IMR-90 (cell line): Measurements from ENCODE around the gene MAP1LC3A. TPM values are rescaled to one million over a fixed set of nuclear protein-coding genes. Genes with fewer than 3 reads are reported as not detected.

Experiments used
- ATAC-seq: fragments of 200-7000 bp; cut with Tn5 transposase; 2 replicates; pipeline ENCODE4 v1.9.1; 2020; ENCODE audit warnings: low read depth, mild to moderate bottlenecking, moderate library complexity
- BruUV-seq: library from RNA; stranded (reverse); fragments of 400-500 nt; replicated peaks from 2 replicates; lab custom pipeline; 2021; lab: Mats Ljungman, UMichigan
- CTCF ChIA-PET: fragments of 300-600 bp; formaldehyde crosslinking; extraction: SDS; loops from one replicate; lab custom pipeline; 2021; ENCODE audit warnings: antibody characterized with exemption; lab: Yijun Ruan, JAX
- POLR2A ChIA-PET: fragments of 300-600 bp; sonication (Branson Sonifier 250); formaldehyde crosslinking; loops from one replicate; lab custom pipeline; 2022; ENCODE audit warnings: antibody characterized with exemption; ENCODE audit not compliant: unreplicated experiment; lab: Charles Lee
- DNase-seq: peaks from one replicate; pipeline ENCODE4 v3.0.0; 2013
- H2AFZ ChIP-seq: replicated peaks from 2 replicates; pipeline ENCODE3; 2013; ENCODE audit warnings: low read length, mild to moderate bottlenecking; ENCODE audit not compliant: poor library complexity
- H2AK5ac ChIP-seq: 2 replicates; pipeline ENCODE4 v1.6.1; 2013; ENCODE audit warnings: low read depth, low read length, inconsistent platforms
- H2AK9ac ChIP-seq: replicated peaks from 2 replicates; pipeline ENCODE3; 2013; ENCODE audit warnings: mild to moderate bottlenecking, low read depth, low read length, moderate library complexity; ENCODE audit not compliant: poor library complexity
- H2BK120ac ChIP-seq: 2 replicates; pipeline ENCODE4 v1.6.1; 2013; ENCODE audit warnings: low read depth, low read length, inconsistent platforms
- H2BK15ac ChIP-seq: 3 replicates; pipeline ENCODE4 v1.6.1; 2013; ENCODE audit warnings: low read depth, low read length, inconsistent platforms
- H2BK20ac ChIP-seq: 2 replicates; pipeline ENCODE4 v1.6.1; 2013; ENCODE audit warnings: low read depth, mild to moderate bottlenecking, inconsistent platforms, low read length, moderate library complexity
- H2BK5ac ChIP-seq: 2 replicates; pipeline ENCODE4 v1.6.1; 2013; ENCODE audit warnings: mild to moderate bottlenecking, low read depth, low read length, inconsistent platforms; ENCODE audit not compliant: poor library complexity, severe bottlenecking
- H3K14ac ChIP-seq: replicated peaks from 2 replicates; pipeline ENCODE4 v1.6.1; 2013; ENCODE audit warnings: low read depth, low read length, inconsistent platforms
- H3K18ac ChIP-seq: 2 replicates; pipeline ENCODE4 v1.6.1; 2013; ENCODE audit warnings: low read depth, low read length, control low read depth
- H3K23ac ChIP-seq: 2 replicates; pipeline ENCODE4 v1.6.1; 2013; ENCODE audit warnings: low read depth, low read length, inconsistent platforms
- H3K27ac ChIP-seq: 2 replicates; pipeline ENCODE4 v1.5.1; 2013; ENCODE audit warnings: mild to moderate bottlenecking, control low read depth, low read length; ENCODE audit not compliant: insufficient read depth
- H3K27me3 ChIP-seq: 2 replicates; pipeline ENCODE4 v1.6.1; 2013; ENCODE audit warnings: low read length; ENCODE audit not compliant: control insufficient read depth, insufficient read depth
- H3K36me3 ChIP-seq: 2 replicates; pipeline ENCODE4 v1.6.1; 2013; ENCODE audit warnings: low read length, mixed read lengths; ENCODE audit not compliant: control insufficient read depth, insufficient read depth
- H3K4ac ChIP-seq: 2 replicates; pipeline ENCODE4 v1.6.1; 2013; ENCODE audit warnings: low read depth, low read length, inconsistent platforms
- H3K4me1 ChIP-seq: 2 replicates; pipeline ENCODE4 v1.6.1; 2013; ENCODE audit warnings: low read length, mixed read lengths; ENCODE audit not compliant: control insufficient read depth, insufficient read depth
- H3K4me2 ChIP-seq: 2 replicates; pipeline ENCODE4 v1.6.1; 2013; ENCODE audit warnings: low read depth, mild to moderate bottlenecking, control low read depth, low read length, moderate library complexity
- H3K4me3 ChIP-seq: 2 replicates; pipeline ENCODE4 v1.5.1; 2013; ENCODE audit warnings: low read depth, mild to moderate bottlenecking, control low read depth, low read length, moderate library complexity; ENCODE audit not compliant: insufficient read depth
- H3K56ac ChIP-seq: 2 replicates; pipeline ENCODE4 v1.6.1; 2013; ENCODE audit warnings: low read length, inconsistent platforms; ENCODE audit not compliant: insufficient read depth; ENCODE audit errors: extremely low read depth
- H3K79me1 ChIP-seq, 2 experiments: 2 replicates each; pipeline ENCODE4 v1.6.1; 2013; ENCODE audit warnings: low read length in 2 of 2, inconsistent platforms in 1 of 2, low read depth in 1 of 2
- H3K9ac ChIP-seq: 2 replicates; pipeline ENCODE4 v1.6.1; 2013; ENCODE audit warnings: low read depth, low read length, control low read depth
- H3K9me1 ChIP-seq: 2 replicates; pipeline ENCODE4 v1.6.1; 2013; ENCODE audit warnings: low read length, inconsistent platforms; ENCODE audit not compliant: insufficient read depth
- H3K9me3 ChIP-seq: 2 replicates; pipeline ENCODE4 v1.6.1; 2013; ENCODE audit warnings: low read length; ENCODE audit not compliant: control insufficient read depth, insufficient read depth
- H4K20me1 ChIP-seq: 2 replicates; pipeline ENCODE4 v1.6.1; 2013; ENCODE audit warnings: low read length, inconsistent platforms; ENCODE audit not compliant: insufficient read depth
- H4K5ac ChIP-seq: 2 replicates; pipeline ENCODE4 v1.6.1; 2013; ENCODE audit warnings: mild to moderate bottlenecking, low read depth, low read length, control low read depth
- H4K8ac ChIP-seq, 2 experiments: 2 replicates each; pipeline ENCODE4 v1.6.1; 2013; ENCODE audit warnings: low read depth in 2 of 2, low read length in 2 of 2, control low read depth in 1 of 2, inconsistent platforms in 1 of 2
- H4K91ac ChIP-seq: 2 replicates; pipeline ENCODE4 v1.6.1; 2013; ENCODE audit warnings: low read depth, low read length, inconsistent platforms; ENCODE audit not compliant: insufficient read depth
- BHLHE40 ChIP-seq: fragments of 150-350 bp; IDR thresholded peaks from 2 replicates; pipeline ENCODE4 v1.6.1; 2016; ENCODE audit warnings: mild to moderate bottlenecking, low read depth, low read length
- CEBPB ChIP-seq: IDR thresholded peaks from 2 replicates; pipeline ENCODE4 v1.6.1; 2012; ENCODE audit warnings: low read depth, low read length, improper control_type of control experiment
- CHD1 ChIP-seq: IDR thresholded peaks from 2 replicates; pipeline ENCODE4 v1.6.1; 2012; ENCODE audit warnings: low read depth, low read length, improper control_type of control experiment
- CTCF ChIP-seq: conservative IDR thresholded peaks from 2 replicates; pipeline ENCODE4 v1.5.1; 2012; ENCODE audit warnings: mild to moderate bottlenecking, low read depth, low read length, improper control_type of control experiment
- ELK1 ChIP-seq: fragments of 150-350 bp; IDR thresholded peaks from 2 replicates; pipeline ENCODE4 v1.6.1; 2016; ENCODE audit warnings: low read depth, mild to moderate bottlenecking, low read length, moderate library complexity, borderline replicate concordance
- FOS ChIP-seq: fragments of 150-350 bp; IDR thresholded peaks from 2 replicates; pipeline ENCODE4 v1.6.1; 2016; ENCODE audit warnings: low read depth, low read length
- MAFK ChIP-seq: IDR thresholded peaks from 2 replicates; pipeline ENCODE4 v1.6.1; 2012; ENCODE audit warnings: low read depth, low read length, improper control_type of control experiment
- MAZ ChIP-seq: IDR thresholded peaks from 2 replicates; pipeline ENCODE4 v1.6.1; 2012; ENCODE audit warnings: low read depth, mild to moderate bottlenecking, low read length, improper control_type of control experiment, moderate library complexity, borderline replicate concordance
- MXI1 ChIP-seq: IDR thresholded peaks from 2 replicates; pipeline ENCODE4 v1.6.1; 2012; ENCODE audit warnings: low read depth, mild to moderate bottlenecking, low read length, moderate library complexity, borderline replicate concordance
- NFE2L2 ChIP-seq: fragments of 150-350 bp; IDR thresholded peaks from 2 replicates; pipeline ENCODE4 v1.6.1; 2016; ENCODE audit warnings: low read depth, mild to moderate bottlenecking, low read length
- POLR2A ChIP-seq: IDR thresholded peaks from 2 replicates; pipeline ENCODE4 v1.6.1; 2012; ENCODE audit warnings: mild to moderate bottlenecking, low read depth, low read length
- RAD21 ChIP-seq: IDR thresholded peaks from 2 replicates; pipeline ENCODE4 v1.6.1; 2012; ENCODE audit warnings: low read length, improper control_type of control experiment
- RCOR1 ChIP-seq: IDR thresholded peaks from 2 replicates; pipeline ENCODE4 v1.6.1; 2012; ENCODE audit warnings: mild to moderate bottlenecking, low read length, improper control_type of control experiment; ENCODE audit not compliant: insufficient replicate concordance
- RFX5 ChIP-seq: IDR thresholded peaks from 2 replicates; pipeline ENCODE4 v1.8.0; 2012; ENCODE audit warnings: low read depth, mild to moderate bottlenecking, low read length, moderate library complexity
- SMC3 ChIP-seq: fragments of 150-350 bp; IDR thresholded peaks from 2 replicates; pipeline ENCODE4 v1.6.1; 2016; ENCODE audit warnings: low read depth, mild to moderate bottlenecking, antibody characterized with exemption, low read length, moderate library complexity
- USF2 ChIP-seq: fragments of 150-350 bp; IDR thresholded peaks from 2 replicates; pipeline ENCODE4 v1.6.1; 2017; ENCODE audit warnings: mild to moderate bottlenecking, antibody characterized with exemption, low read length, low read depth
- WGBS, 2 experiments: methylation state at CpG; one replicate each; pipeline versions ENCODE4 v1.1.5 to v1.1.7; 2013; ENCODE audit warnings: missing lambda C conversion rate in 2 of 2; ENCODE audit not compliant: insufficient read length in 1 of 2; ENCODE audit errors: extremely low coverage in 2 of 2; 5-methylcytosine and 5-hydroxymethylcytosine counted together
- dilution Hi-C: fragments of 300-500 bp; cut with HindIII; formaldehyde crosslinking; loops from one replicate; pipeline ENCODE4 v1.14.3; 2018; ENCODE audit warnings: low sequenced_read_pairs; ENCODE audit not compliant: unreplicated experiment
- in situ Hi-C: fragments of 300-500 bp; cut with MboI; formaldehyde crosslinking; loops from 3 replicates; pipeline ENCODE4 v1.14.3; 2019; ENCODE audit warnings: low sequenced_read_pairs, inconsistent platforms, mixed read lengths
- intact Hi-C: fragments of 100-400 bp; cut with micrococcal nuclease; formaldehyde crosslinking; loops from 2 replicates; pipeline ENCODE4 v1.10.0; 2022
- polyA plus RNA-seq, 3 experiments: library from polyadenylated mRNA; depleted of rRNA; stranded (reverse); fragments of >200 nt; gene quantifications; 2 replicates each; pipeline ENCODE4 v1.2.3, GENCODE V29; 2012; ENCODE audit warnings: low replicate concordance in 1 of 3
- total RNA-seq: library from RNA; depleted of rRNA; stranded (reverse); fragments of >200 nt; gene quantifications from 2 replicates; pipeline ENCODE4 v1.2.3, GENCODE V29; 2012

MAP1LC3A gene
- total and polyA plus RNA-seq, 2 of the 4 experiments (the other 2 are of a cell fraction) = 10.0 to 39.7 TPM

GRCh38 chr20:34571753-34572152 is 13.2 kb downstream of the MAP1LC3A start:
- Histone ChIP-seq H3K4me2 (no peak overlapping the region), H2BK5ac (no peak overlapping the region), H3K14ac (no peak overlapping the region), H2BK120ac (no peak overlapping the region), H2AK9ac (no peak overlapping the region), H4K5ac (no peak overlapping the region), H4K8ac (no peak overlapping the region), H3K4me1 (peaks cover 3% of the 10 kb centered on the region), H4K20me1 (no peaks in the 10 kb centered on the region), H2AK5ac (peak overlapping the region; percentile 59; the same call in 1 of the 2 replicates), H3K27ac (no peak overlapping the region), H4K91ac (no peak overlapping the region), H2BK15ac (no peak overlapping the region), H3K9me1 (peaks cover 18% of the 10 kb centered on the region), H3K27me3 (no peaks in the 10 kb centered on the region), H2AFZ (no peak overlapping the region), H2BK20ac (no peak overlapping the region), H3K23ac (no peak overlapping the region), H3K9me3 (no peaks in the 10 kb centered on the region), H3K36me3 (0 out of 2 replicates have a peak, but pooled peaks cover 1% of the 10 kb centered on the region), H3K18ac (no peak overlapping the region), H3K4me3 (no peak overlapping the region), H3K9ac (no peak overlapping the region), H3K79me1 (no peaks in the 10 kb centered on the region), H3K4ac (peak overlapping the region; percentile 33; the same call in 1 of the 2 replicates), H3K56ac (no peak overlapping the region)
- ATAC-seq = no peak
- no peak for DNase-seq
- in situ Hi-C loops (no loop called here), dilution Hi-C loops (no loop called here), intact Hi-C loops (loop anchor here (10.0 kb wide), 1 partner anchor 393 kb away; no protein-coding TSS in a partner anchor)
- WGBS, 2 experiments = 83% methylated on average over 1 of the region's 5 CpGs; no CpG with 5 or more reads in 1 of the 2 experiments
- POLR2A ChIA-PET = no interaction called here
- CTCF ChIA-PET = no interaction called here
- TF ChIP-seq POLR2A = no peak
- no peak for TF ChIP-seq MXI1
- TF ChIP-seq ELK1 = no peak
- TF ChIP-seq BHLHE40 = no peak
- no peak for TF ChIP-seq RCOR1
- TF ChIP-seq RFX5 = no peak
- no peak for TF ChIP-seq NFE2L2
- TF ChIP-seq USF2 = no peak
- no peak for TF ChIP-seq CTCF
- no peak for TF ChIP-seq FOS
- TF ChIP-seq CHD1 = no peak
- no peak for TF ChIP-seq SMC3
- TF ChIP-seq CEBPB = no peak
- TF ChIP-seq MAZ = no peak
- TF ChIP-seq MAFK = no peak
- TF ChIP-seq RAD21 = no peak
- BruUV-seq = no TSS peak
